Measurements from ENCODE around the gene GOLGA5. TPM values are rescaled to one million over a fixed set of nuclear protein-coding genes. Genes with fewer than 3 reads are reported as not detected.

GOLGA5 gene
- total and polyA plus RNA-seq, 2 of the 13 experiments (the other 11 are each of a cell fraction or from before 2014, with no cell fraction given), result 31.0 to 40.0 TPM

GRCh38 chr14:92877757-92878431, 83.8 kb downstream of the GOLGA5 start (continued):
- TF ChIP-seq HIC2 (CRISPR knock-in tag; IDR thresholded peaks at IDR 0.05; ENCODE audit: low read depth), result peak; percentile 39; the same call in 1 of the 2 replicates
- peak; percentile 81 for TF ChIP-seq MEIS2 (CRISPR knock-in tag; IDR thresholded peaks at IDR 0.05)
- peak; percentile 46 for TF ChIP-seq SPEN (CRISPR knock-in tag; IDR thresholded peaks at IDR 0.05; ENCODE audit: low read depth)
- TF ChIP-seq RERE (CRISPR knock-in tag; IDR thresholded peaks at IDR 0.05; ENCODE audit: low read depth), result no peak
- TF ChIP-seq ZNF687 (CRISPR knock-in tag; IDR thresholded peaks at IDR 0.05), result peak; percentile 85
- no peak for TF ChIP-seq ZNF709 (CRISPR knock-in tag; IDR thresholded peaks at IDR 0.05)
- TF ChIP-seq ZNF274 (CRISPR knock-in tag; IDR thresholded peaks at IDR 0.05), result no peak
- TF ChIP-seq ZNF414 (CRISPR knock-in tag; IDR thresholded peaks at IDR 0.05), result 0 out of 2 replicates have a peak, but pooled peaks have one; percentile 32
- peak; percentile 70; the same call in 1 of the 2 replicates for TF ChIP-seq RXRB (CRISPR knock-in tag; IDR thresholded peaks at IDR 0.05; ENCODE audit: borderline replicate concordance)
- TF ChIP-seq ZFY (CRISPR knock-in tag; IDR thresholded peaks at IDR 0.05), result peak; percentile 69
- TF ChIP-seq SATB2 (CRISPR knock-in tag; IDR thresholded peaks at IDR 0.05), result no peak
- 0 out of 2 replicates have a peak, but pooled peaks have one; percentile 30 for TF ChIP-seq THAP9 (CRISPR knock-in tag; IDR thresholded peaks at IDR 0.05; ENCODE audit: borderline replicate concordance)

All from HepG2 (cell line).